ENCODE data around the gene TTC9.

- TF ChIP-seq POLR2A (IDR thresholded peaks at IDR 0.05) (no peak), CTCF (IDR thresholded peaks at IDR 0.05) (no peak)
Observed at GRCh38 chr14:70698288-70698687, 56.6 kb downstream of the TTC9 start.

Measured in testis (tissue), 2 donors.